ENCODE data around the gene CAB39. TPM values are rescaled to one million over a fixed set of nuclear protein-coding genes. Genes with fewer than 3 reads are reported as not detected.

CAB39 gene
- total RNA-seq, 1 experiment from 2014 or later, result 52.5 TPM

- H3K27ac ChIP-seq (ENCODE audit: low read length), result peak overlapping the region; percentile 6; the same call in 1 of the 2 replicates
- no peaks in the 10 kb centered on the region for H3K9me2 ChIP-seq (replicated peaks; ENCODE audit: low read length)
- H3K9ac ChIP-seq (ENCODE audit: low read length), result no peak overlapping the region
- ChIA-PET POLR2A (ENCODE audit: unreplicated experiment) (interaction anchor here (0.6 to 0.7 kb wide), 2 partner anchors 14 to 44 kb away, joined by 4 read pairs; no protein-coding TSS in a partner anchor), CTCF (no interaction called here)
- H3K4me2 ChIP-seq (ENCODE audit: low read length), result no peak overlapping the region
- intact Hi-C loops (cut with micrococcal nuclease), result no loop called here
- TF ChIP-seq CTCF (conservative IDR thresholded peaks at IDR 0.05; ENCODE audit: low read depth, low read length) (no peak), EZH2phosphoT487 (IDR thresholded peaks at IDR 0.05; ENCODE audit: borderline replicate concordance, low read length) (no peak), EZH2 (IDR thresholded peaks at IDR 0.05; ENCODE audit: low read length, unreplicated experiment) (no peak)
- no peaks in the 10 kb centered on the region for H4K20me1 ChIP-seq (ENCODE audit: low read length)
- no TSS peak for BruUV-seq (replicated peaks)
- ATAC-seq (peak; percentile 26), DNase-seq (peak; percentile 32)
- H3K4me3 ChIP-seq (ENCODE audit: low read length), result no peak overlapping the region
- H3K4me1 ChIP-seq (ENCODE audit: insufficient read depth, low read length), result peaks cover 43% of the 10 kb centered on the region
- no peak overlapping the region for H2AFZ ChIP-seq (ENCODE audit: low read length)
- no peaks in the 10 kb centered on the region for H3K27me3 ChIP-seq (ENCODE audit: low read length)
- peaks cover 85% of the 10 kb centered on the region for H3K79me2 ChIP-seq (ENCODE audit: low read length)
- no peaks in the 10 kb centered on the region for H3F3A ChIP-seq (ENCODE audit: low read length, unreplicated experiment)
- H3K36me3 ChIP-seq (ENCODE audit: low read depth, low read length), result peaks cover 52% of the 10 kb centered on the region
- H3K9me3 ChIP-seq (ENCODE audit: low read length), result no peaks in the 10 kb centered on the region
Observed at GRCh38 chr2:230781130-230781797, 68.6 kb downstream of the CAB39 start.

- intact Hi-C loops (cut with micrococcal nuclease), result no loop called here
- no peaks in the 10 kb centered on the region for H3K9me2 ChIP-seq (replicated peaks; ENCODE audit: low read length)
- H2AFZ ChIP-seq (ENCODE audit: low read length), result no peak overlapping the region
- peaks cover 88% of the 10 kb centered on the region for H3K79me2 ChIP-seq (ENCODE audit: low read length)
- CTCF ChIA-PET, result no interaction called here
- ATAC-seq, result no peak
- peaks cover under 1% of the 10 kb centered on the region; the same call in 1 of the 2 replicates for H3K9me3 ChIP-seq (ENCODE audit: low read length)
- H3K36me3 ChIP-seq (ENCODE audit: low read depth, low read length), result peaks cover 64% of the 10 kb centered on the region
- no peak for DNase-seq
- H3K27me3 ChIP-seq (ENCODE audit: low read length), result no peaks in the 10 kb centered on the region
- BruUV-seq (replicated peaks), result no TSS peak
- no peak overlapping the region for H3K9ac ChIP-seq (ENCODE audit: low read length)
- no peaks in the 10 kb centered on the region for H4K20me1 ChIP-seq (ENCODE audit: low read length)
- POLR2A ChIA-PET (ENCODE audit: unreplicated experiment), result no interaction called here
- H3K4me3 ChIP-seq (ENCODE audit: low read length), result no peak overlapping the region
- H3K4me2 ChIP-seq (ENCODE audit: low read length), result no peak overlapping the region
- no peaks in the 10 kb centered on the region for H3F3A ChIP-seq (ENCODE audit: low read length, unreplicated experiment)
- peaks cover 25% of the 10 kb centered on the region for H3K4me1 ChIP-seq (ENCODE audit: insufficient read depth, low read length)
- H3K27ac ChIP-seq (ENCODE audit: low read length), result no peak overlapping the region
- TF ChIP-seq EZH2 (IDR thresholded peaks at IDR 0.05; ENCODE audit: low read length, unreplicated experiment) (no peak), CTCF (conservative IDR thresholded peaks at IDR 0.05; ENCODE audit: low read depth, low read length) (no peak)
Observed at GRCh38 chr2:230783101-230783500, 70.5 kb downstream of the CAB39 start.

GRCh38 chr2:230784795-230785194, 72.2 kb downstream of the CAB39 start:
- ChIA-PET CTCF (no interaction called here), POLR2A (ENCODE audit: unreplicated experiment) (no interaction called here)
- DNase-seq (no peak), ATAC-seq (no peak)
- Histone ChIP-seq H3K4me1 (ENCODE audit: insufficient read depth, low read length) (peaks cover 14% of the 10 kb centered on the region), H4K20me1 (ENCODE audit: low read length) (no peaks in the 10 kb centered on the region), H3K9ac (ENCODE audit: low read length) (no peak overlapping the region), H3F3A (ENCODE audit: low read length, unreplicated experiment) (no peaks in the 10 kb centered on the region), H2AFZ (ENCODE audit: low read length) (no peak overlapping the region), H3K79me2 (ENCODE audit: low read length) (peaks cover 88% of the 10 kb centered on the region), H3K9me3 (ENCODE audit: low read length) (peaks cover 9% of the 10 kb centered on the region), H3K4me2 (ENCODE audit: low read length) (no peak overlapping the region), H3K36me3 (ENCODE audit: low read depth, low read length) (peaks cover 67% of the 10 kb centered on the region), H3K4me3 (ENCODE audit: low read length) (no peak overlapping the region), H3K27ac (ENCODE audit: low read length) (no peak overlapping the region), H3K9me2 (replicated peaks; ENCODE audit: low read length) (no peaks in the 10 kb centered on the region), H3K27me3 (ENCODE audit: low read length) (no peaks in the 10 kb centered on the region)
- intact Hi-C loops (cut with micrococcal nuclease), result no loop called here
- TF ChIP-seq EZH2 (IDR thresholded peaks at IDR 0.05; ENCODE audit: low read length, unreplicated experiment) (no peak), CTCF (conservative IDR thresholded peaks at IDR 0.05; ENCODE audit: low read depth, low read length) (no peak), EZH2phosphoT487 (IDR thresholded peaks at IDR 0.05; ENCODE audit: borderline replicate concordance, low read length) (no peak)
- BruUV-seq (replicated peaks), result no TSS peak

Data from PC-3 (cell line).